HEK293T (cell line): ENCODE results near the gene SCYGR6.

ENCODE experiments used
- CTCF ChIA-PET: fragments of 350-600 bp; formaldehyde crosslinking; extraction: SDS; loops from one replicate; lab custom pipeline; 2021; ENCODE audit warnings: antibody characterized with exemption, inconsistent platforms; lab: Yijun Ruan, JAX
- POLR2A ChIA-PET: fragments of 350-600 bp; formaldehyde crosslinking; extraction: SDS; loops from one replicate; lab custom pipeline; 2020; ENCODE audit warnings: antibody characterized with exemption, inconsistent platforms; lab: Yijun Ruan, JAX
- DNase-seq: peaks from one replicate; pipeline ENCODE4 v3.0.0; 2012; ENCODE audit warnings: mixed read lengths; ENCODE audit errors: extremely low spot score
- ARNT ChIP-seq: fragments of 450-650 bp; IDR thresholded peaks from 2 replicates; pipeline ENCODE4 v1.6.1; 2017; ENCODE audit warnings: mild to moderate bottlenecking
- BHLHE40 ChIP-seq: fragments of 450-650 bp; IDR thresholded peaks from 2 replicates; pipeline ENCODE4 v1.6.1; 2016; ENCODE audit warnings: mild to moderate bottlenecking, moderate library complexity, borderline replicate concordance
- CTBP1 ChIP-seq: fragments of 450-650 bp; IDR thresholded peaks from 2 replicates; pipeline ENCODE4 v1.6.1; 2016; ENCODE audit warnings: borderline replicate concordance
- ELF4 ChIP-seq: fragments of 450-650 bp; IDR thresholded peaks from 2 replicates; pipeline ENCODE4 v1.6.1; 2017; ENCODE audit warnings: antibody characterized with exemption
- FOXA1 ChIP-seq: fragments of 450-650 bp; IDR thresholded peaks from 2 replicates; pipeline ENCODE4 v1.6.1; 2016; ENCODE audit warnings: mild to moderate bottlenecking
- FOXK2 ChIP-seq: fragments of 450-650 bp; IDR thresholded peaks from 2 replicates; pipeline ENCODE4 v1.6.1; 2016; ENCODE audit warnings: mild to moderate bottlenecking
- FOXM1 ChIP-seq: fragments of 450-650 bp; IDR thresholded peaks from 2 replicates; pipeline ENCODE4 v1.6.1; 2017; ENCODE audit warnings: mild to moderate bottlenecking, borderline replicate concordance
- HDGF ChIP-seq: fragments of 450-650 bp; IDR thresholded peaks from 2 replicates; pipeline ENCODE4 v1.6.1; 2017; ENCODE audit warnings: antibody characterized with exemption, borderline replicate concordance
- L3MBTL2 ChIP-seq: fragments of 450-650 bp; conservative IDR thresholded peaks from 2 replicates; pipeline ENCODE4 v1.6.1; 2016; ENCODE audit warnings: mild to moderate bottlenecking
- LEF1 ChIP-seq: fragments of 450-650 bp; IDR thresholded peaks from 2 replicates; pipeline ENCODE4 v1.6.1; 2017; ENCODE audit warnings: mild to moderate bottlenecking, borderline replicate concordance
- NFRKB ChIP-seq: fragments of 450-650 bp; IDR thresholded peaks from 2 replicates; pipeline ENCODE4 v1.6.1; 2016; ENCODE audit warnings: mild to moderate bottlenecking, moderate library complexity
- SP1 ChIP-seq: fragments of 450-650 bp; IDR thresholded peaks from 2 replicates; pipeline ENCODE4 v1.6.1; 2017
- SUZ12 ChIP-seq: fragments of 450-650 bp; IDR thresholded peaks from 2 replicates; pipeline ENCODE4 v1.6.1; 2016; ENCODE audit warnings: mild to moderate bottlenecking
- TARDBP ChIP-seq: fragments of 450-650 bp; IDR thresholded peaks from 2 replicates; pipeline ENCODE4 v1.6.1; 2016
- ZNF384 ChIP-seq: fragments of 450-650 bp; IDR thresholded peaks from 2 replicates; pipeline ENCODE4 v1.6.1; 2016
- TF ChIP-seq, protein P1 (sequence below): fragments of 450-650 bp; IDR thresholded peaks from 2 replicates; pipeline ENCODE4 v1.6.1; 2016

Gene SCYGR6, protein sequence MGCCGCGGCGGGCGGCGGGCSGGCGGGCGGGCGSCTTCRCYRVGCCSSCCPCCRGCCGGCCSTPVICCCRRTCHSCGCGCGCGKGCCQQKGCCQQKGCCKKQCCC

DNA sequence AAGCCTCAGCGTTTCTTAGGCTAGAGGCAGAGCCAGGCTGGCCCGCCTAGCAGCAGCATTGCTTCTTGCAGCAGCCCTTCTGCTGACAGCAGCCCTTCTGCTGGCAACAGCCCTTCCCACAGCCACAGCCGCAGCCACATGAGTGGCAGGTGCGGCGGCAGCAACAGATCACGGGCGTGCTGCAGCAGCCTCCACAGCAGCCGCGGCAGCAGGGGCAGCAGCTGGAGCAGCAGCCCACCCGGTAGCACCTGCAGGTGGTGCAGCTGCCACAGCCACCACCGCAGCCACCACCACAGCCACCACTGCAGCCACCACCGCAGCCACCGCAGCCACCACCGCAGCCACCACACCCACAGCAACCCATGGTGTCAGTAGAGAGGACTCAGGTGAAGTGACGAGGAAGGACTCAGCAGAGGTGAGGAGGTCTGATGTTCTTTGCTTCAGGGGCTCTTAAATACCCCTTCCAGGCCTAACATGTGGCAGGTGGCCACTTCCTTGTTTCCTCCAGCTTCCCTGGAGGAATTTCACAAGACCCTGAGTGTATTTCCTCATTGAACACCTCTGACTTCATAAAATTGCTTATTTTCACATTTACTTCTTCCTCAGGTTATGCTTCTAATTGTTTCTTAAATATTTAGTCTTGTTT lies at the start of gene SCYGR6:
SCYGR6 (minus strand) TSS at position 364 of the 646 bp plus-strand sequence; CDS start at position 364, 0 bp downstream.
- ChIA-PET POLR2A (no interaction called here), CTCF (no interaction called here)
- no peak for DNase-seq
- no peak for TF ChIP-seq L3MBTL2
- no peak for TF ChIP-seq TARDBP
- TF ChIP-seq FOXA1, result no peak

DNA sequence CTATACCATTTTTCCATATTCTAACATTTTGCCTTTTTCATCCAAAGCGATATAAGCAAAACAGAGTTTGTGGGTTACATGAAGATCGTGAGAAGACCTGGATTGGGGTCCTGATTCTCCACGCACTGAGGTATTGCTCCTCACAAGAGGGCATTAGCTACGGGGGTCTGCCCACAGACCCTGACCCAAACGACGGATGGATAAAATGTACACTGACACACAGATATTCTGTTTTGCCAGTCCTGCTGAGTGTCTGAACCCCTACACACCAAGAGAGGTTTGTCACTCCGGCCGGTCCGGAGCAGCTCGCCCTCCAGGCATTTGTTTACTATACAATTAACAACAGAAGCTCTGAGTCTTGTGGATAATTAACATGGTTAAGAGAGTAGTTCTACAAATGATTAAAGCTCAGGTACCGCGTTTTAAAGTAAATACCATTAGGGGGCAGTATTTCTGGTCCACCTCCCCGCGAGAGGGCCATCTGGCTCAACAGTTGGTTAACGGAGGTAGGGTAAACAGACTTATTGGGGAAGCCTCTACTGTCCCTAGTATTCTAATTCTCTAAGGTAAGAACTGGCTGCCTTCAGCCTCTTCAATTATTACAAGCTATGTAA lies 49.6 kb upstream of the SCYGR6 start:
- TF ChIP-seq NFRKB, result no peak
- no peak for TF ChIP-seq ARNT
- TF ChIP-seq ELF4, result no peak
- TF ChIP-seq ZNF384, result no peak
- ChIA-PET POLR2A (no interaction called here), CTCF (interaction anchor here (0.7 kb wide), 1 partner anchor 13 kb away, joined by 3 read pairs; no protein-coding TSS in a partner anchor)
- DNase-seq, result no peak

DNA sequence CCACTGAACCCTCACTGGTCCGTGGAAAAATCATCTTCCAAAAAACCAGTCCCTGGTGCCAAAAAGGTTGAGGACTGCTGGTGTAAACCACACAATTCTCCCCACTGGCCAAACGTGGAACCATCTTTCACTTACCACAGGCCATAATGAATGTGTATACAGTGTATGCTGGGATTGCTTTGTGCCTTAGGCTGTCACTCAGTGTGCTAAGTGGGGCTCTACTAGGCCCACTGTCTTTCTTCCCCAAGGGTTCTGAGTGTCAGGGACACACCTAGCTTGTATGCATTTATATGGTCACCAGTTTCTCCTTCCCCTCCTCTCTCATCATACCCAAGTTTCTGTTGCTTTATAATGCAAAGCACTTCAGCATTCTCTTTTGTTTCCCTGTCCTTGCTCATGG lies 48.4 kb upstream of the SCYGR6 start:
- POLR2A ChIA-PET, result no interaction called here
- DNase-seq, result no peak
- CTCF ChIA-PET, result no interaction called here
- TF ChIP-seq BHLHE40, result no peak
- no peak for TF ChIP-seq HDGF
- TF ChIP-seq ARNT, result no peak
- TF ChIP-seq NFRKB, result no peak
- TF ChIP-seq SUZ12, result no peak
- no peak for TF ChIP-seq FOXA1

DNA sequence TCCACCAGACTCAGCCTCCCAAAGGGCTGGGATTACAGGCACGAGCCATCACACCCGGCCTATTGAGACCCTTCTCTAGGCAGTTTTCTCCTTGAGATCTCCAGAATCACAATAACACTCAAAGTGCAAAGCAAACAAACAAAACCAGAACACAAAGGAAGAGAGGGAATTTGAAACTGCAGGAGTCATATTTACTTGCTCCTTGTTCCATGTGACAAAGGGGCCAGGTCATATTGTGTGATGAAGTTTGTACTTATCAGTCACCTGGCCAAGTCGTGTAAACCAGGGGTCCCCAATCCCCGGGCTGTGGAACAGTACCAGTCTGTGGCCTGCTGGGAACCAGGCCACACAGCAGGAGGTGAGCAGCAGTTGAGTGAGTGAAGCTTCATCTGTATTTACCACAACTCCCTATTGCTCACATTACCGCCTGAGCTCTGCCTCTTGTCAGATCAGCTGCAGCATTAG lies 47.7 kb upstream of the SCYGR6 start:
- TF ChIP-seq, protein P1, sequence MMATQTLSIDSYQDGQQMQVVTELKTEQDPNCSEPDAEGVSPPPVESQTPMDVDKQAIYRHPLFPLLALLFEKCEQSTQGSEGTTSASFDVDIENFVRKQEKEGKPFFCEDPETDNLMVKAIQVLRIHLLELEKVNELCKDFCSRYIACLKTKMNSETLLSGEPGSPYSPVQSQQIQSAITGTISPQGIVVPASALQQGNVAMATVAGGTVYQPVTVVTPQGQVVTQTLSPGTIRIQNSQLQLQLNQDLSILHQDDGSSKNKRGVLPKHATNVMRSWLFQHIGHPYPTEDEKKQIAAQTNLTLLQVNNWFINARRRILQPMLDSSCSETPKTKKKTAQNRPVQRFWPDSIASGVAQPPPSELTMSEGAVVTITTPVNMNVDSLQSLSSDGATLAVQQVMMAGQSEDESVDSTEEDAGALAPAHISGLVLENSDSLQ, result no peak
- no peak for TF ChIP-seq NFRKB
- no peak for TF ChIP-seq ELF4
- TF ChIP-seq SUZ12, result no peak
- no peak for TF ChIP-seq FOXK2
- TF ChIP-seq L3MBTL2, result no peak
- TF ChIP-seq LEF1, result no peak
- TF ChIP-seq HDGF, result no peak
- TF ChIP-seq SP1, result no peak
- no peak for TF ChIP-seq ARNT
- TF ChIP-seq TARDBP, result no peak
- CTCF ChIA-PET, result interaction anchor here (0.6 kb wide), 1 partner anchor 90 kb away, joined by 3 read pairs; no protein-coding TSS in a partner anchor
- DNase-seq, result no peak
- POLR2A ChIA-PET, result no interaction called here

DNA sequence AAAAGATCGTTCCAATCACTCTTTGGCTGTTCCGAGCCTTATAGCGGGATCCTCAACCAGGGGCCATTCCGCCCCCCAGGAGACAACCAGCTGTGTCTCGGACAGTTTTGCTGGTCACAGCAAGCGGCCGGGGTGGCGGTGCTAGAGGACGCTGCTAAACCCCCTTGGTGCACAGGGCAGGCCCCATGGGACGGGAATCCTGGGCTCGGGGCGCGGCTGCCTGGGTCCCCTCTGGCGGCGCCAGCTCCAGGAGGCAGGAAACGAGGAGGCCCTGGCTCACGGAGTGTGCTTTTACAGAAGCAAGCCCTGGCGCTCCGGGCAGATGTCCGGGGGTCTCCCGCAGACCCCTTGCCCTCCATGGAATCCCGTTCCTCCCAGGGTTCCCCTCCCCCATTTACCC lies 43.3 kb upstream of the SCYGR6 start:
- CTCF ChIA-PET, result interaction anchor here (0.6 kb wide), 1 partner anchor 440 kb away, joined by 4 read pairs; no protein-coding TSS in a partner anchor
- TF ChIP-seq NFRKB, result no peak
- TF ChIP-seq SP1, result no peak
- TF ChIP-seq CTBP1, result no peak
- no peak for TF ChIP-seq FOXM1
- TF ChIP-seq TARDBP, result no peak
- TF ChIP-seq, protein P1, result no peak
- TF ChIP-seq SUZ12, result no peak
- TF ChIP-seq ELF4, result no peak
- TF ChIP-seq FOXA1, result no peak
- TF ChIP-seq HDGF, result no peak
- no peak for TF ChIP-seq LEF1
- no peak for TF ChIP-seq FOXK2
- POLR2A ChIA-PET, result no interaction called here
- no peak for DNase-seq

DNA sequence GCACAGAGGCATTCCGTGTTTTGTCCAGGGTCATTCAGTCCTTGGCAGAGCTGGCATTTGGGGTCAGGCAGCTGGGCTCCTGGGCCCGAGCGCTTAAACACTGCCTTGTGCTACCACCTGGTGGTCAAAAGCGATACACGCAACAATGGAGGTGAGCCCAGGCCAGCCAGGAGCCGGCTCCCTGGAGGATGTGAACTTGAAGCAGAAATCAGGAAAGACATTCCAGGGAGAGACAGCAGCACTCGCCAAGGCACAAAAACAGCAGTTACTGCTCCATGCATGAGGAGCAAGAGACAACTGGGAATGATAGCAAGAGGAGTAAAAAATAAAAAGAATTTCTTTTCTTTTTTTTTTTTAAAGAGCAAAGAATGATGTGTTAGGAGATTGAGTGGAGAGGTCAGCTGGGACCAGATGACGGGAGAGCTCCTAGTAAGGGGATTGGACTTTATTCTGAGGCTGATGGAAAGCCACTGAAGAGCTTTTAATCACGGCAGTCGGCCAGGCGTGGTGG lies 41.9 kb upstream of the SCYGR6 start:
- ChIA-PET POLR2A (interaction anchor here (1.1 kb wide), 1 partner anchor 108 kb away, joined by 3 read pairs; no protein-coding TSS in a partner anchor), CTCF (interaction anchor here (0.6 to 2.7 kb wide), 13 partner anchors 27 to 633 kb away, joined by 3 to 28 read pairs (median 4); no protein-coding TSS in a partner anchor)
- DNase-seq, result peak; percentile 79
- TF ChIP-seq BHLHE40 (no peak), HDGF (no peak), CTBP1 (no peak), SUZ12 (no peak), FOXA1 (no peak), LEF1 (no peak), FOXM1 (no peak), L3MBTL2 (no peak), TARDBP (no peak), ZNF384 (no peak), ARNT (no peak), SP1 (no peak), NFRKB (no peak), FOXK2 (no peak), ELF4 (no peak)
- TF ChIP-seq, protein P1, result no peak
